Cerebellar cortex (tissue), 1 donor: Measurements from ENCODE around the gene FAM221B.

Experiments used
- DNase-seq: peaks from one replicate; pipeline ENCODE4 v3.0.0-alpha.2; 2015; ENCODE audit warnings: low spot score

FAM221B gene

DNA sequence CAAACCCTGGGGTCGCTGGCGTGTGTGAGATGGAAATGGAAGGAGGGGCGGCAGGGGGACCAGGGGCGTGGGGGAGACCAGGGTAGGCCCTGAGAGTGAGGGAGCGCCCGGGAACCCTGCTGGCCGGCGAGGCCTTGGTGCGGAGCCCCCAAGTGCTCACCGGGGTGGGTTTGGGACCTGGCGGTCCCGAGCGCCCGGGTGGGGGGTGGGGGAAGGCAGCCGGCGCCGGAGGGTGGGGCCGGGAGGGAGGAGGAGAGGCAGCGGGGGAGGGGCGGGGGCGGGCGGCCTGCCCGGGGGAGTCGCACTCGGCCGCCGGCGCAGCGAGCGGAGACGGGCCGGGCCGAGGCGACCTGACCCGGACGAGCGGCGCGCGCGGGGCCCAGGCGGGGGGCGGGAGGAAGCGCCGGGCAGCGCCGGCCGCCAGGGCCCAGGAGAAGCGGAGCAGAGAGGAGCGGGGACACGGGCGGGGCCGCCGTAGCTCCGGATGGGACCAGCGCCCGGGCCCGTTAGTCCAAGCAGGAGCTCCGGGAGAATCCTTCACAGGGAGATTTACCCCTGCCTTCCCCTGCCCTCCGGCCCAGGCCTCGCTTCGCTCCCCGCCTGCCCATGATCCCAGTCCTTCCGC, 37.1 kb downstream of the FAM221B start, which contains the start of gene NPR2:
TSS of gene NPR2 (plus strand) at position 295 of the 625 bp plus-strand sequence. CDS start 818 bp downstream, outside the sequence.
- DNase-seq, result peak; percentile 37

DNA sequence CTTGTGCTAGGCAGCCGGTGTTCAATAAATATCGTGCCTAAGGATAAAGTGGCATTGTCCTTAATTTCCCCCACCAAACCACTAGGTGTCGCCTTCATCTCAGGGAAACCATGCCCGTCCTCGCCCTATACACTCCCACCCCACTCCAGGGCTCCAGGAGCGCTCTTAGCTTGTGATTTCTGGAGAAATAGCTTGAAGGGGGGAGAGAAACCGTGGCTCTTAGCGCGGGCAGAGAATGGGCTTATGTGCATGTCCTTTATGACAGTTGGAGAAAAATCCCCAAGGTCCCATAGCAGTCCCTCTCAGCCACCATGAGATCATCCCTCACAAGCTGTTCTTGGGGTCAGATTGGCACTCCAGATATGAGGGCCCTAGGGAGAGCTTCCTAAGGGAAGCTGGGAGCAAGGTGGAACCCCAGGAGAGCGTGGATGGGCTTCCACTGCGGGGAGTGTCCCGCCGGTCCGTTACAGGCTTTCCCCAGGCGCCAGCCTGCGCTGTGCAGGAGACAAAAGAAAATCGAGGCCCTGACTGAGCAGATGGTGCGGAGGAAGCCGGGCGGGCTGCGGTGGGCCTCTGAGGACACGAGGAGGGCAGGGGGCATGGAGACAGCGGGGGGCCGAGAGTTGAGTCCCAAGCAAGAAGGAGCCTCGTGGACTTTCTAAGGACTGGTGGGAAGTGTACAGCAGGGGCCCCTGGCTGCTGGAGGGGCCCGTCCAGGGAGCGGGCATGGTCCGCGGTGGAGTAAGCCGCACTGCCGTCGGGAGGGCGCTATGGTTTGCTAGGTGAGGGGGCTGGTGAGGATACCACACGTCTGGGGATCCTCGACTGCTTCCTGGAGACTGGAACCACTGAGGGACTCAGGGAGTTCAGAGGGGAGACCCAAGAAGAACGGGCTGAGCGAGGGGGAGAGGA, 37.9 kb downstream of the FAM221B start:
- peak; percentile 93 for DNase-seq

DNA sequence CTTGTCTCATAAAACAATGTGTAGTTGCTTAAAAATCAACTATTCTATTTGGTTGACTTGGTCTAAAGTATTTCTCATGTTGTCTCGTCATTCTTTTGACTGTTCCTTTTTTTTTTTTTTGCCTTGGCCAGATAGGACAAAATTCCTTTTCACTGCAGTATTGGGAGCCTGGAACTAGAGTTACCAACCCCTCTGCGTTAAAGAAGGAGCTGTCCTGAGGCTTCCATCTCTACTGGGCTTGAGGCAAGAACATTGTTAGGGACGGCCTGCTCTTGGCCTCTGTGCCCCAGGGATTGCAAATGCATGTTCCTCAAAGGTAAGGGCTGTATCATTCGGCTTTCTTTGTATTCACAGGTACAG, 38.5 kb downstream of the FAM221B start:
- no peak for DNase-seq

GRCh38 chr9:35789541-35789940, 39.0 kb downstream of the FAM221B start:
- DNase-seq, result no peak

DNA sequence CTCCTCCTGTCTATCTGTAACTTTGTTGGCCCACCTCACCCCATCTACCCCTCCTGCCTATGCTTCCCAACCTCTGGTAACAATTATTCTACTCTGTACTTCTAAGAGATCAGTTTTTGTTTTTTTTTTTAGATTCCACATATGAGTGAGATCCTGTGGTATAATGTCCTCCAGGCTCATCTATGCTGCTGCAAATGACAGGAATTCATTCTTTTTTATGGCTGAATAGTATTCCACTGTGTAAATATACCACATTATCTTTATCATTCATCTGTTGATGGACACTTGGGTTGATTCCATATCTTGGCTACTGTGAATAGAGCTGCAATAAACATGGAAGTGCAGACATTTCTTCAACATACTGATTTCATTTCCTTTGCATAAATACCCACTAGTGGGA, 45.1 kb downstream of the FAM221B start:
- DNase-seq, result no peak

DNA sequence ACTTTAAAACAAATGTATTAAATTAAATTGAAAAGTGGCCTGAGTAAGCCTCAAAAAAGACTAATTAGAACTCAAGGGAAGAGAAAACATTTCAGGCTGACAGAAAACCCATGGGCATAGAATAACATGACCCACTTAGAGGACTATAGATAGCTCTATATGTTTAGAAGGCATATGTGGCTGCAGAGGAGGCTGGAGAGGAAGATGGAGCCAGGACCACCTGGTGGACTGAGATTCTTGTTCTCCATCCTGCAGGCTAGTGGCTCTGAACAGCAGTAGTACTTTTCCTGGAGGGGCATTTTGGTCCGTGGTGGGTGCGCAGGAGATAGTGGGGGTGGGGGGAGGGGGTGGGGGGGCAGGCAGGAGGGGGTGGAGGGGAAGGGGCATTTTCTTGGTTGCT, 47.5 kb downstream of the FAM221B start:
- DNase-seq, result no peak

DNA sequence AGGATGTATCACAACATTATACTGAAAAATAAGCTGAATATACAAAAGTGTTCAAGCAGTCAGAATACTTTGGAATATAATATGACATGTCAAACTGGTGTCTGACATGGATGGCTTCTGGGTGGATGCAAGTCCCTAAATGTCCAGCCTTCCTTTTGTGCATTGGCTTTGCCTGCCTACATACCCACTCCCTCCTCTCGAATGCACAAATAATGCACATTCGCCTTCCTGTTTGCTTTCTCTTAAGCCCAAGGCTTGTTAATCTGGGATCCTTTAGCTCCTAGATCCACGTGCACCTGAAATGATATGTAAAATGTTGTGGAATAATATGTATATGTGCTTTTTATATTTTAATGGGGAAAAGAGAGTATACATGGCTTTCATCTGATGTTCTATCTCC, 50.0 kb downstream of the FAM221B start:
- no peak for DNase-seq

GRCh38 chr9:35776018-35776417, 52.5 kb downstream of the FAM221B start:
- no peak for DNase-seq

DNA sequence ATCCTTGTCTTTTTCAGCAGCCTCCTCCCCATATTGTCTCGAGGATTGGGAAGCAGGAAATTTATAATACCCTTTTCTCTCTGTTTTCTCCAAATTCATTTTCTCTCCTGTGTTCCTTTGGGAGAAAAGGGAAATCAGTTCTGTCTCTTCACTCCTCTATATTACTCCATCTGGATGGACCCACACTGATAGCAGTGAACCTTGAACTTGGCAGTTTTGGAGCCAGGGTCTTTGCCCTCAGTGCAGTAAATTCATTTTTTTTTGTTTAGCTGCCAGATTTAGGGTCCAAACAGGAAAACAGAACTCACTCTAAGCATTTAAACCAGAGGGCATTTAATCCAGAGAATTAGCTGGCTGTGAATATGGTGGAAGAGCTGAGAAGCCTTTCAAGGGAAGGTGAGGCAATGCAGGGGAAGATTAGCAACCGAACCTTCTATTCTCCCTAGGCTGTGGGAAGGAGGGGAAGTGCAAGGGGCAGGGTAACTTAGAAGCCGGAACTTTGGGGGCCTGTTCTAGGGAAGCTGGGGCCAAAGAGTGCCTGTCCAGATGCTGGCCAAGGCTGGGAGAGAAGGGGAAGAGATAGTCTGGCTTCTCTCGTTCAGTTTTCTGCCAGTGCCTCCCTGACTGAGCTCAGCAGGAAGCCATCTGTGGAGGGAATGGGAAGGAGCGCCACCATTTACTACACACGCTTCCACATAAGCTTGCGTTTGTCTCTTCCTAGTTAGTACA, 53.5 kb downstream of the FAM221B start:
- DNase-seq, result peak; percentile 73

- DNase-seq, result no peak
These were observed 56.6 kb downstream of the FAM221B start for GRCh38 chr9:35771943-35772342.

DNA sequence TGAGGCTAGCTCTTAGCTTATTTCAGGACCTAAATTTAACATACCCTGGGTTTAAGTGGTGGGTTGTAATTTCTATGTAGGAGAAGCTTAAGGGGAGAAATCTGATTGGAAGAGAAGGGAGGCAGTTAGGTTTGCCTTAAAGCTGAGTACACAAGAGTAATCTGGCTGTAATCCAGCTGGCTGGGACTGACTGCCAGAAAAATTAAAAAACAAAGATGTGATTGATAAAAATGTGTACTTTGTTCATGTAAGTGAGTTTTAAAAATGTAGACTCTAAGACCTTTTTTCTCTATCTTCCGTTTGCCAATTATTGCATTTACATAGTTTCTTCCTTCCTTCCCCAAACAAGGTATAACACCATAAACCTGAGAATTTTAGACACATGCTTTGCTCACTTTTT, 57.0 kb downstream of the FAM221B start:
- DNase-seq, result peak; percentile 58

DNA sequence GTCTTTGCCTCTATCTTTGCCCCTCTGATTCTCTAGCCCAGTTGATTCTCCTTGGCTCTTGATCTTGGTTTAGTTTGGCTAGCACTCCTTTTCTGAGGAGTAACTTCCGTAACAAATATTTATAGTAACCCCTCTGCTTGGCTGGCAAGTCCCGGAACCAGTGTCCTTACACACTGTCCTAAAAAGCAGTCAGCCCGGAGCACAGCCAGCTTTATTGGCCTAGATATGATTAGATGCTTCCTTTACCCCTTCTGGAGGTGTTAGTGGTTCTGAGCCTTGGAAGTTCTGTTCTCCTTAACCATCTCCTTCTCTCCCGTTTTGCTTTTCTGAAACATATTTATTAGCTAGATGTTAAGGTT, 57.5 kb downstream of the FAM221B start:
- peak; percentile 97 for DNase-seq

DNA sequence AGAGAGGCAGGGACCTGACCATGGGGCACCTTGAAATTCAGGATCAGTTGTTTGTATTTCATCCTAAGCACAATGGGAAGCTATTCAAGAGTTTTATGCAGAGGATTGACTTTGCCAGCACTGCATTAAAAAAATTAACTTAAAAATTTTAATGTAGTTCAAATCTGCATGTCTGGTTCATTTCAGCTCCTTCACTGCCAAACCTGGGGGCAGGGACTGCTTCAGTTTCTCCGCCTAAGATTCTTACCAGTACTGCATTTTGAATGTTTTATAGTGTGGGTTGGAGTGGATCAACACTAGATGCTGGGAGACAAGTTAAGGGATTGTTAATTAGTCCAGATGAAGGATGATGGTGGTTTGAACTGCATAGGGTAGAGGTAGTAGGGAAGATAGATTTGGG, 58.8 kb downstream of the FAM221B start:
- DNase-seq, result no peak

GRCh38 chr9:35767458-35767857, 61.1 kb downstream of the FAM221B start:
- DNase-seq, result no peak

DNA sequence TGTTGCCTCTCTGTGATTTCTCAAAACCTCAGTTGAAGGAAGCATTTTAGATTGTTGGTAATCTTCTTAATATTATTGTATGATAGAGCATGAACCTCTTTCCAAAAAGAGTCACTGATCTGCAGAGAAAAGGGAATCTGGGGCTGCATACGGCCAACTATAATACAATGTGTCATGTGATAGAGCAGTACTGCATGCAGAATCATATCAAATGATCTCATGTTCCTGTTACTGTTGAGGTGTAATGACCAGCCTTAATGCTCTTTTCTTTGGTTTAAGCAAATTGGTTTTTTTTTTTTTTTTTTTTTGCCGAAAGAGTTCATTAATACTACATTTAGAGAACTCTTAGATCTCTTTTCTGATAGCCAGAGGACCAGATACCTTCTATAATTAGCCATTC, 61.5 kb downstream of the FAM221B start:
- no peak for DNase-seq
